H1 (cell line): ENCODE measurements around the gene CHTF8. TPM values are rescaled to one million over a fixed set of nuclear protein-coding genes. Genes with fewer than 3 reads are reported as not detected.

Experiments
- ASH2L ChIP-seq: fragments of 200-600, 300-600 bp; sonication (generic); IDR thresholded peaks from one replicate; pipeline ENCODE4 v1.7.1; 2017; ENCODE audit warnings: low read length
- CTBP2 ChIP-seq: IDR thresholded peaks from 2 replicates; pipeline ENCODE4 v1.7.0; 2011; ENCODE audit warnings: borderline replicate concordance, mild to moderate bottlenecking, moderate library complexity, mixed read lengths, low read length; ENCODE audit not compliant: insufficient read depth, insufficient read length
- polyA plus RNA-seq, 7 experiments: library from polyadenylated mRNA; depleted of rRNA in 3 of 7; stranded (reverse) in 5 of 7; unstranded in 2 of 7; fragments of >200 nt in 5 of 7; fragments of 200-250 nt in 2 of 7; gene quantifications; 1 replicate in 5 of 7; 2 replicates in 1 of 7; 4 replicates in 1 of 7; pipeline versions ENCODE4 v1.2.1 to v1.2.3, GENCODE V29; 2011 to 2013; ENCODE audit warnings: missing spikeins in 2 of 7, mixed read lengths in 2 of 7
- total RNA-seq: library from RNA; stranded (reverse); fragmentation: NEBNext Ultra II Directional; extraction: Animal tissue kit (Norgen Biotek cat#: 25700); gene quantifications from 2 replicates; pipeline ENCODE4 v1.2.1, GENCODE V29; 2021

Gene CHTF8
- total and polyA plus RNA-seq, 2 of the 8 experiments (the other 6 are each of a cell fraction or from before 2014, with no cell fraction given), result 114 to 138 TPM

DNA sequence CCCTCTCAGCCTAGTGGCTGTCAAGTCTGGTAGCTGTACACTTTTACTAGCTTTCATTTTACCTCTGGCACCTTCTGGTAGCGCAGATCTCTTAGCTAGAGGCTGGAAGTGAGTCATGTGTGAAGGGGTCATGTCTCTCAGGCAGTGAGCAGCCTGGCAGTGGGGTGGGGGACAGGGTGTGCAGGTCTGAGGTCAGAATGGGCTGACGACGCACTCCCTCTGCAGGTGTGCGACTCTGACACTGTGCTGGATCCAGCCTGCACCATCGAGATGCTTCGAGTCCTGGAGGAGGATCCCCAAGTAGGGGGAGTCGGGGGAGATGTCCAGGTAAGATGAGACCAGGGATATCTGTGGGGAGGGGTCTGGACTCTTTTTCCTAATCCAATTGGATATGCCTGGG is 19.2 kb downstream of the CHTF8 start (continued):
- no peak for TF ChIP-seq CTBP2
- no peak for TF ChIP-seq ASH2L
